Mammary epithelial cell (primary cell): ENCODE results near the gene MAP3K9.

ENCODE experiments used
- CTCF ChIP-seq, 2 donors: IDR thresholded peaks in 1 of 2; conservative IDR thresholded peaks in 1 of 2; 2 replicates each; pipeline ENCODE4 v1.5.1; 2011 to 2012; ENCODE audit warnings: inconsistent platforms in 2 of 2, low read length in 2 of 2, mild to moderate bottlenecking in 2 of 2, control low read depth in 1 of 2, low read depth in 1 of 2; ENCODE audit not compliant: insufficient read depth in 1 of 2; ENCODE audit errors: extremely low read depth in 1 of 2
- EZH2 ChIP-seq: IDR thresholded peaks from 2 replicates; pipeline ENCODE4 v1.6.1; 2012; ENCODE audit warnings: low read length, inconsistent platforms, borderline replicate concordance

GRCh38 chr14:70716958-70717357 is 92.4 kb downstream of the MAP3K9 start:
- TF ChIP-seq CTCF (conservative IDR thresholded peaks at IDR 0.05 in 1 of 2, IDR thresholded peaks at IDR 0.05 in 1 of 2; ENCODE audit: extremely low read depth in 1 of 2, insufficient read depth in 1 of 2, low read depth in 1 of 2, low read length in 2 of 2), result no peak
- no peak for TF ChIP-seq EZH2
